Hepatocyte (in vitro differentiated cells): ENCODE results near the gene COBL. TPM values are rescaled to one million over a fixed set of nuclear protein-coding genes. Genes with fewer than 3 reads are reported as not detected.

Experiments
- DNase-seq: peaks from one replicate; pipeline ENCODE4 v3.0.0-alpha.2; 2016; ENCODE audit warnings: low spot score
- H2AFZ ChIP-seq: fragments of 200-600 bp; sonication (generic); 2 replicates; pipeline ENCODE4 v1.6.0; 2016; ENCODE audit warnings: antibody characterized with exemption, mild to moderate bottlenecking
- H3K27ac ChIP-seq: fragments of 200-600 bp; sonication (generic); 2 replicates; pipeline ENCODE4 v1.5.1; 2016; ENCODE audit warnings: mild to moderate bottlenecking
- H3K27me3 ChIP-seq: fragments of 200-600 bp; sonication (generic); 2 replicates; pipeline ENCODE4 v1.6.1; 2016
- H3K36me3 ChIP-seq: fragments of 200-600 bp; sonication (generic); replicated peaks from 2 replicates; pipeline ENCODE4 v1.5.1; 2016; ENCODE audit warnings: low read depth; ENCODE audit not compliant: insufficient read depth
- H3K4me1 ChIP-seq: fragments of 200-600 bp; sonication (generic); 2 replicates; pipeline ENCODE4 v1.5.1; 2016; ENCODE audit warnings: mild to moderate bottlenecking, moderate library complexity; ENCODE audit not compliant: insufficient read depth
- H3K4me2 ChIP-seq: fragments of 200-600 bp; sonication (generic); 2 replicates; pipeline ENCODE4 v1.6.0; 2016
- H3K4me3 ChIP-seq: fragments of 200-600 bp; sonication (generic); 2 replicates; pipeline ENCODE4 v1.5.1; 2016; ENCODE audit warnings: mild to moderate bottlenecking
- H3K79me2 ChIP-seq: fragments of 200-600 bp; sonication (generic); 2 replicates; pipeline ENCODE4 v1.6.0; 2017; ENCODE audit warnings: mild to moderate bottlenecking
- H3K9me2 ChIP-seq: fragments of 200-600 bp; sonication (generic); replicated peaks from 2 replicates; pipeline ENCODE4 v1.6.0; 2017; ENCODE audit warnings: mild to moderate bottlenecking; ENCODE audit not compliant: insufficient read depth
- H3K9me3 ChIP-seq: fragments of 200-600 bp; sonication (generic); 2 replicates; pipeline ENCODE4 v1.5.1; 2016; ENCODE audit warnings: low read depth, mild to moderate bottlenecking
- H4K20me1 ChIP-seq: fragments of 200-600 bp; sonication (generic); 2 replicates; pipeline ENCODE4 v1.6.0; 2016; ENCODE audit warnings: mild to moderate bottlenecking; ENCODE audit not compliant: insufficient read depth, poor library complexity, severe bottlenecking
- EZH2 ChIP-seq: fragments of 200-600 bp; sonication (generic); IDR thresholded peaks from 2 replicates; pipeline ENCODE4 v1.6.1; 2016; ENCODE audit warnings: antibody characterized with exemption, mild to moderate bottlenecking, borderline replicate concordance
- EZH2phosphoT487 ChIP-seq: fragments of 200-600 bp; sonication (generic); IDR thresholded peaks from one replicate; pipeline ENCODE4 v1.6.1; 2018; ENCODE audit warnings: antibody characterized with exemption, mild to moderate bottlenecking, low read depth, moderate library complexity; ENCODE audit not compliant: unreplicated experiment, severe bottlenecking
- WGBS: methylation state at CpG from one replicate; pipeline ENCODE4 v1.1.6; 2016; ENCODE audit warnings: low lambda C conversion rate; ENCODE audit errors: missing lambda C conversion rate; 5-methylcytosine and 5-hydroxymethylcytosine counted together
- polyA plus RNA-seq: library from polyadenylated mRNA; unstranded; fragments of >200 nt; fragmentation: Nextera tagmentation; extraction: Ambion mirVana; gene quantifications from 2 replicates; pipeline ENCODE4 v1.2.1, GENCODE V29; 2016
- total RNA-seq: library from RNA; depleted of rRNA; stranded (reverse); fragments of >200 nt; gene quantifications from 2 replicates; pipeline ENCODE4 v1.2.3, GENCODE V29; 2014
- TF ChIP-seq, protein P1 (sequence below): fragments of 200-600 bp; sonication (generic); IDR thresholded peaks from 2 replicates; pipeline ENCODE4 v1.5.1; 2016; ENCODE audit warnings: antibody characterized with exemption, mild to moderate bottlenecking; ENCODE audit not compliant: poor library complexity

Gene COBL
- total and polyA plus RNA-seq, 2 experiments from 2014 or later: 7.8 to 20.5 TPM

DNA sequence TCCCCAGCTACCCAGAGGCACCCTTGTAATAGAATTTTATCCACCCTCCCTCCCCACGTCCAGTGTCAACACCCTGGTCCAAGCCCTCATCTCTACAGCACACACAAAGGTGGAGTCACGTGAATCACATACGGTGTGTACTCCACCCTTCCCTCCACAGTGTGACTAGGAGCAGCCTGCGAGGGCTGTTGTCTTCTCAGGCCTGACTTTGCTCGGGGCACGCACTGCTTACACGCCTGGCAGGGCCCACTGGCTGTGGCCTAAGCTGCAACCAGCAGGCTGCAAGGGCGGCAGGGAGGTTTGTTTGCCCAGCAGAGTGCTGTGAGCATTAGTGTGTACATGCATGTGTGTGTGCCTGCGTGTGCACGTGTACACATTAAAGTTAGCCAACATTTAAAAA, 93.7 kb downstream of the COBL start:
- Histone ChIP-seq H3K4me2 (no peak overlapping the region), H3K9me2 (no peaks in the 10 kb centered on the region), H3K27ac (no peak overlapping the region), H3K27me3 (no peaks in the 10 kb centered on the region), H3K9me3 (no peaks in the 10 kb centered on the region), H3K4me3 (no peak overlapping the region), H4K20me1 (no peaks in the 10 kb centered on the region), H3K4me1 (peaks cover 6% of the 10 kb centered on the region), H3K79me2 (peaks cover 34% of the 10 kb centered on the region), H3K36me3 (no peaks in the 10 kb centered on the region), H2AFZ (no peak overlapping the region)
- no peak for TF ChIP-seq EZH2
- no peak for TF ChIP-seq EZH2phosphoT487
- TF ChIP-seq, protein P1, sequence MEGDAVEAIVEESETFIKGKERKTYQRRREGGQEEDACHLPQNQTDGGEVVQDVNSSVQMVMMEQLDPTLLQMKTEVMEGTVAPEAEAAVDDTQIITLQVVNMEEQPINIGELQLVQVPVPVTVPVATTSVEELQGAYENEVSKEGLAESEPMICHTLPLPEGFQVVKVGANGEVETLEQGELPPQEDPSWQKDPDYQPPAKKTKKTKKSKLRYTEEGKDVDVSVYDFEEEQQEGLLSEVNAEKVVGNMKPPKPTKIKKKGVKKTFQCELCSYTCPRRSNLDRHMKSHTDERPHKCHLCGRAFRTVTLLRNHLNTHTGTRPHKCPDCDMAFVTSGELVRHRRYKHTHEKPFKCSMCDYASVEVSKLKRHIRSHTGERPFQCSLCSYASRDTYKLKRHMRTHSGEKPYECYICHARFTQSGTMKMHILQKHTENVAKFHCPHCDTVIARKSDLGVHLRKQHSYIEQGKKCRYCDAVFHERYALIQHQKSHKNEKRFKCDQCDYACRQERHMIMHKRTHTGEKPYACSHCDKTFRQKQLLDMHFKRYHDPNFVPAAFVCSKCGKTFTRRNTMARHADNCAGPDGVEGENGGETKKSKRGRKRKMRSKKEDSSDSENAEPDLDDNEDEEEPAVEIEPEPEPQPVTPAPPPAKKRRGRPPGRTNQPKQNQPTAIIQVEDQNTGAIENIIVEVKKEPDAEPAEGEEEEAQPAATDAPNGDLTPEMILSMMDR: no peak
- no peak for DNase-seq
- 84% methylated on average over 10 of the region's 10 CpGs for WGBS

DNA sequence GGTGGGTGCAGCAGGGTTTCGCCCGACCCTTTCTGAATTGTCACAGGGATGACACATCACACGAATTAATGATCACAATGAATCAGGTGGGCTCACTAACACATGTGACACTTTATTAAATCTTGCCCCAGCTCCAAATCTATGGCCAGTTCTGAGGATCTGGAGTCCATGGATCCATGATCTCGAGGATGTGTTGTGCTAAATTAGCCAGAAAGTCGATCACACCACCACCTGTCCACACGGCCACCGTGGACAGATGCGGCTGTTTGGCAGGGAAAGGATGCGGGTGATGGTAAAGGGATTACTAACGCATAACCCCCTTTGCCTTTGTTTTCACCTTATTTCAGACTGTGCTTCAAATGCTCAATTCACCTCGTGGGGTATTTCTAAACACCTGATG, 96.4 kb downstream of the COBL start:
- Histone ChIP-seq H3K4me1 (no peaks in the 10 kb centered on the region), H3K4me2 (no peak overlapping the region), H3K36me3 (no peaks in the 10 kb centered on the region), H3K9me3 (no peaks in the 10 kb centered on the region), H3K79me2 (peaks cover 22% of the 10 kb centered on the region), H3K4me3 (no peak overlapping the region), H3K9me2 (no peaks in the 10 kb centered on the region), H3K27ac (no peak overlapping the region), H2AFZ (no peak overlapping the region), H4K20me1 (no peaks in the 10 kb centered on the region), H3K27me3 (no peaks in the 10 kb centered on the region)
- no peak for DNase-seq
- TF ChIP-seq EZH2: no peak
- TF ChIP-seq EZH2phosphoT487: no peak
- TF ChIP-seq, protein P1: no peak
- 93% methylated on average over 11 of the region's 11 CpGs for WGBS

DNA sequence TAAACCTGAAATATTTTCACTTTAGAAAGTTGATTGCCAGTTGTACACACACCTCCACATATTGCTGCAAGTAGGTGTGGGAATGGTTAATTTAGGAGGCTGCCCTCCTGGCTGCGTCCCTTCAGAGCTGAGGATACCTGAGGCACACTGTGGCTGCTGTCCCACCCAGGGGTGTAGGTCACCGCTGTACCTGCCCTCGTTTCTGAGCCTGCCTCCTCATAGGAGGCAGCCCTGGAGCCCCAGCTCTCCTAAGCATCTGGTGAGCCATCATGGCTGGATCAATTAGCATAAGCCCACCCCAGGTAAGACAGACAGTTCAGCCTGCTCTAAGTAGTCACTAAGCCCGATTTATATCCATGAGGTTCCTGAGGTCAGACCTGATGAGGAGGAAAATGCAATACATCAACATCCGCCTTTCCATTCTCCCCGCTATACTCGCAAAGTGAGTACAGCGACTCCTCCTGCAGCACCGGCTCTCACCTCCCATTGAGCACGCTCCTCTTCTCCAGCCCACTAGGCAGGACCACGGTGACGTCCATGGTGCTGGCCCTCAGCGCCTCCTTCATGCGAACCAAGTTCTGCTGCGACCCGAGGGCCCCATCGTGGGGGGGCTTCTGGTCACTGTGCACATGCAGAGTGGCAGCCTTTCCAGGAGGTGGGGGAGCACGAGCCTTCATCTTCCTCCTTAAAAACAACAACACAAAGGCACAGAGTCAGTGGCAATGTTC, 97.2 kb downstream of the COBL start:
- Histone ChIP-seq H3K4me2 (no peak overlapping the region), H3K27ac (no peak overlapping the region), H3K9me3 (no peaks in the 10 kb centered on the region), H3K4me1 (no peaks in the 10 kb centered on the region), H4K20me1 (no peaks in the 10 kb centered on the region), H2AFZ (no peak overlapping the region), H3K9me2 (no peaks in the 10 kb centered on the region), H3K79me2 (peaks cover 18% of the 10 kb centered on the region), H3K27me3 (no peaks in the 10 kb centered on the region), H3K4me3 (no peak overlapping the region), H3K36me3 (no peaks in the 10 kb centered on the region)
- WGBS: 90% methylated on average over 18 of the region's 18 CpGs
- DNase-seq: no peak
- no peak for TF ChIP-seq EZH2
- TF ChIP-seq, protein P1: no peak
- no peak for TF ChIP-seq EZH2phosphoT487
